ENCODE data around the gene CISD1. TPM values are rescaled to one million over a fixed set of nuclear protein-coding genes. Genes with fewer than 3 reads are reported as not detected.
A peak's percentile ranks its signal among the peaks of the same experiment; 100 is the strongest.

Gene CISD1
- total and polyA plus RNA-seq, 9 of the 15 experiments (the other 6 are each of a cell fraction or from before 2014, with no cell fraction given): 35.8 to 342 (median 118) TPM

GRCh38 chr10:58293989-58294388 lies 25.0 kb downstream of the CISD1 start:
- intact Hi-C loops (cut with micrococcal nuclease) (no loop called here), in situ Hi-C loops (cut with MboI) (loop anchor here (5.0 kb wide), 1 partner anchor 107 kb away; no protein-coding TSS in a partner anchor)
- H3K4me3 ChIP-seq: no peak overlapping the region
- CTCF ChIA-PET (ENCODE audit: low intra/inter-chr PET ratio): no interaction called here
- BruUV-seq (replicated peaks): no TSS peak
- FAIRE-seq (no peak), DNase-seq (ENCODE audit: extremely low read depth in 1 of 4, low spot score in 3 of 4) (no peak), ATAC-seq (no peak)
- H3K27me3 ChIP-seq (ENCODE audit: control insufficient read depth in 2 of 2, insufficient read depth in 2 of 2, low read length in 2 of 2): no peaks in the 10 kb centered on the region
- no peaks in the 10 kb centered on the region for H3K4me1 ChIP-seq (replicated peaks in 1 of 2; ENCODE audit: control insufficient read depth in 2 of 2, insufficient read depth in 2 of 2, low read length in 2 of 2)
- H3K9ac ChIP-seq (ENCODE audit: insufficient read depth in 1 of 2, low read depth in 2 of 2, low read length in 2 of 2): no peak overlapping the region
- no peak overlapping the region for H3K4me2 ChIP-seq (ENCODE audit: insufficient read depth, low read length)
- TF ChIP-seq POLR2A (conservative IDR thresholded peaks at IDR 0.05): peak; percentile 19; the same call in 1 of the 2 replicates
- TF ChIP-seq SRF (CRISPR knock-in tag; IDR thresholded peaks at IDR 0.05): no peak
- no peak for TF ChIP-seq ZNF165 (CRISPR knock-in tag; IDR thresholded peaks at IDR 0.05; ENCODE audit: borderline replicate concordance)
- H3K36me3 ChIP-seq (ENCODE audit: control insufficient read depth, insufficient read depth, low read length): peaks cover 37% of the 10 kb centered on the region; the same call in 2 of the 3 replicates
- H3K9me1 ChIP-seq (ENCODE audit: control insufficient read depth, insufficient read depth, low read length): no peaks in the 10 kb centered on the region
- no peaks in the 10 kb centered on the region for H4K20me1 ChIP-seq (replicated peaks; ENCODE audit: control insufficient read depth, insufficient read depth, low read length)
- H3K79me2 ChIP-seq (ENCODE audit: control insufficient read depth, insufficient read depth, low read length): no peaks in the 10 kb centered on the region
- no peak overlapping the region for H3K27ac ChIP-seq (ENCODE audit: extremely low read depth, low read depth, low read length)
- POLR2A ChIA-PET: no interaction called here
- WGBS (ENCODE audit: insufficient coverage, low coverage, missing lambda C conversion rate): 91% methylated on average over 5 of the region's 5 CpGs
- no peaks in the 10 kb centered on the region for H3K9me3 ChIP-seq (replicated peaks; ENCODE audit: control insufficient read depth, insufficient read depth, low read depth, low read length)
- H2AFZ ChIP-seq (ENCODE audit: low read depth, low read length): no peak overlapping the region

GRCh38 chr10:58299580-58299979 lies 30.6 kb downstream of the CISD1 start:
- intact Hi-C loops (cut with micrococcal nuclease): loop anchor here (1.0 kb wide), 2 partner anchors 86 to 232 kb away; partner anchors contain the start of gene TFAM
- FAIRE-seq: peak; percentile 98
- TF ChIP-seq ZKSCAN3 (CRISPR knock-in tag; IDR thresholded peaks at IDR 0.05) (no peak), TSHZ1 (CRISPR knock-in tag; IDR thresholded peaks at IDR 0.05) (no peak), BMI1 (IDR thresholded peaks at IDR 0.05; ENCODE audit: low read length) (no peak), KDM5B (IDR thresholded peaks at IDR 0.05; ENCODE audit: insufficient replicate concordance, low read depth, low read length) (no peak), VEZF1 (CRISPR knock-in tag; IDR thresholded peaks at IDR 0.05) (peak; percentile 24; the same call in 1 of the 2 replicates), CTCF (IDR thresholded peaks at IDR 0.05 in 2 of 3, conservative IDR thresholded peaks at IDR 0.05 in 1 of 3; ENCODE audit: insufficient read depth in 2 of 3, low read depth in 1 of 3, low read length in 3 of 3) (peak; percentile 87 to 92 (median 87))

More at GRCh38 chr10:58299580-58299979, 30.6 kb downstream of the CISD1 start:
- Histone ChIP-seq H2AFZ (ENCODE audit: low read depth, low read length) (no peak overlapping the region), H3K27ac (ENCODE audit: extremely low read depth, low read depth, low read length) (no peak overlapping the region), H3K4me2 (ENCODE audit: insufficient read depth, low read length) (no peak overlapping the region), H3K4me1 (replicated peaks in 1 of 2; ENCODE audit: control insufficient read depth in 2 of 2, insufficient read depth in 2 of 2, low read length in 2 of 2) (no peaks in the 10 kb centered on the region), H3K9me3 (replicated peaks; ENCODE audit: control insufficient read depth, insufficient read depth, low read depth, low read length) (no peaks in the 10 kb centered on the region), H3K27me3 (ENCODE audit: control insufficient read depth in 2 of 2, insufficient read depth in 2 of 2, low read length in 2 of 2) (no peaks in the 10 kb centered on the region), H3K9me1 (ENCODE audit: control insufficient read depth, insufficient read depth, low read length) (no peaks in the 10 kb centered on the region), H3K36me3 (ENCODE audit: control insufficient read depth, insufficient read depth, low read length) (no peaks in the 10 kb centered on the region), H4K20me1 (replicated peaks; ENCODE audit: control insufficient read depth, insufficient read depth, low read length) (no peaks in the 10 kb centered on the region), H3K4me3 (no peak overlapping the region), H3K79me2 (ENCODE audit: control insufficient read depth, insufficient read depth, low read length) (no peaks in the 10 kb centered on the region), H3K9ac (ENCODE audit: insufficient read depth in 1 of 2, low read depth in 2 of 2, low read length in 2 of 2) (no peak overlapping the region)
- ATAC-seq (peak; percentile 99), DNase-seq (ENCODE audit: extremely low read depth in 1 of 4, low spot score in 3 of 4) (peak; percentile 71 to 83 (median 77))
- in situ Hi-C loops (cut with MboI): no loop called here
- POLR2A ChIA-PET: no interaction called here
- CTCF ChIA-PET (ENCODE audit: low intra/inter-chr PET ratio): interaction anchor here (0.6 to 1.3 kb wide), 4 partner anchors 35 to 94 kb away, joined by 3 to 6 read pairs (median 5); partner anchors contain the start of genes TFAM and UBE2D1
- BruUV-seq (replicated peaks): no TSS peak
- 29% methylated on average over 4 of the region's 4 CpGs for WGBS (ENCODE audit: insufficient coverage, low coverage, missing lambda C conversion rate)
